Midbrain (tissue), 1 donor: ENCODE data around the gene ZNF613.
"Not testable (repeated sequence)": the region's sequence is repeated elsewhere in the genome, so short reads cannot be mapped to it uniquely, and the experiment has no call there.

Experiments
- DNase-seq: peaks from one replicate; lab custom pipeline; 2025; lab: John Stamatoyannopoulos, UW

The ZNF613 gene

GRCh38 chr19:51926784-51927741 is at the start of gene ZNF613:
Gene ZNF613, plus strand, starts transcription at chr19:51927472. Its CDS starts 8,749 bp downstream, at chr19:51936221.
- peak; percentile 94 for DNase-seq

GRCh38 chr19:51882518-51882917 is 44.8 kb upstream of the ZNF613 start:
- no peak for DNase-seq

GRCh38 chr19:51884713-51885112 is 42.6 kb upstream of the ZNF613 start:
- no peak for DNase-seq

- DNase-seq: peak; percentile 85
Measured at GRCh38 chr19:51887522-51888498, 39.5 kb upstream of the ZNF613 start, which contains the start of gene ZNF577. Gene ZNF577, minus strand, starts transcription at chr19:51887951. Its CDS starts 7,569 bp downstream, at chr19:51880382.

- DNase-seq: no peak
Measured at GRCh38 chr19:51889934-51890333, 37.3 kb upstream of the ZNF613 start.

- DNase-seq: no peak
Measured at GRCh38 chr19:51891193-51891747, 36.0 kb upstream of the ZNF613 start.

- DNase-seq: no peak
Measured at GRCh38 chr19:51901860-51902259, 25.4 kb upstream of the ZNF613 start.

GRCh38 chr19:51903192-51903591 is 24.1 kb upstream of the ZNF613 start:
- DNase-seq: peak; percentile 45

- DNase-seq: peak; percentile 87
Measured at GRCh38 chr19:51904331-51905165, 22.7 kb upstream of the ZNF613 start, which contains the start of gene ZNF649. Gene ZNF649, minus strand, starts transcription at chr19:51905017. Its CDS starts 4,910 bp downstream, at chr19:51900107.

GRCh38 chr19:51905206-51905605 is 22.1 kb upstream of the ZNF613 start:
- DNase-seq: no peak

GRCh38 chr19:51905639-51906038 is 21.6 kb upstream of the ZNF613 start:
- not testable (repeated sequence) for DNase-seq

GRCh38 chr19:51906108-51906507 is 21.2 kb upstream of the ZNF613 start:
- not testable (repeated sequence) for DNase-seq

GRCh38 chr19:51907981-51908380 is 19.3 kb upstream of the ZNF613 start:
- not testable (repeated sequence) for DNase-seq

- no peak for DNase-seq
Measured at GRCh38 chr19:51915324-51915867, 11.9 kb upstream of the ZNF613 start.

GRCh38 chr19:51916167-51916566 is 11.1 kb upstream of the ZNF613 start:
- DNase-seq: no peak

- DNase-seq: no peak
Measured at GRCh38 chr19:51919606-51920005, 7.7 kb upstream of the ZNF613 start.

- DNase-seq: no peak
Measured at GRCh38 chr19:51921949-51922348, 5.3 kb upstream of the ZNF613 start.

- DNase-seq: no peak
Measured at GRCh38 chr19:51926426-51926783, 867 bp upstream of the ZNF613 start.

- no peak for DNase-seq
Measured at GRCh38 chr19:51927859-51928258, 587 bp downstream of the ZNF613 start.

GRCh38 chr19:51931921-51932320 is 4.6 kb downstream of the ZNF613 start:
- DNase-seq: no peak

GRCh38 chr19:51938936-51939335 is 11.7 kb downstream of the ZNF613 start:
- no peak for DNase-seq
